Measurements from ENCODE around the gene C19orf85. TPM values are rescaled to one million over a fixed set of nuclear protein-coding genes. Genes with fewer than 3 reads are reported as not detected.

The C19orf85 gene
- polyA plus RNA-seq, 6 donors from 2014 or later, result not detected

DNA sequence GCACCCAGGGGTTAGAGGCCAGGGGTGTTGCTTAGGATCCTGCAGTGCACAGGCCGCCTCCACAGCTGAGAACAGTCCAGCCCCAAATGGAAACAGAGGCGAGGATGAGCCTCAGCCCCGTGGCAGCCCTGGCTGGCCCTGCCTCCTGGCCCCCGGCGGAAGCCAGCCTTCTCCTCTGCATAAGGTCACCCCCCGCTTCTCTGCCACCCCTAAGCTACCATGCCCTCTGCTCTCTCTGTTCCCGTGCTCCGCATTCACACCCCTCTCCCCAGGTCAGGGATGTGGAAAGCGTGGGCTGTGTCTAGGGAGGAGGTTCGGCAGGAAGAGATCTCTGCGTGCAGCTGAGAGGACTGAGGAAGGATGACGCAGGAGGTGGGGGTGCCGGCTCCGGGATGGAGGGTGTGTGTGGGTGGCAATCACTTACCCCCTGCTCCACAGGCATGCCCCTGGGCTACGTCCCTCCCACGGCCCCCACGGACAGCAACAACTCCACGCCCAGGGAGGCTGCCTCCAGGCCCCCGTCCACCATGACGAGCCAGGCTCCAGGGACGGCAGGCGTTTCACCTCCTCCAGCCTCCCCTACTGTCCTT is 29.7 kb upstream of the C19orf85 start:
- no peaks in the 10 kb centered on the region for H3K9me3 Mint-ChIP-seq
- no peaks in the 10 kb centered on the region for H3K36me3 Mint-ChIP-seq
- no peak for DNase-seq
- H3K27me3 Mint-ChIP-seq, result peaks cover 0 to 29% (median 26%) of the 10 kb centered on the region in 3 donors
- peak in 1 of 2 donors; percentile 25 for ATAC-seq (ENCODE audit: low read depth in 2 of 2)
- H3K27ac Mint-ChIP-seq, result peak overlapping the region in 1 of 6 donors; percentile 54
- peak overlapping the region in 1 of 8 donors; percentile 57 for H3K4me3 Mint-ChIP-seq
- peaks cover 4 to 10% (median 10%) of the 10 kb centered on the region in 3 donors for H3K4me1 Mint-ChIP-seq

DNA sequence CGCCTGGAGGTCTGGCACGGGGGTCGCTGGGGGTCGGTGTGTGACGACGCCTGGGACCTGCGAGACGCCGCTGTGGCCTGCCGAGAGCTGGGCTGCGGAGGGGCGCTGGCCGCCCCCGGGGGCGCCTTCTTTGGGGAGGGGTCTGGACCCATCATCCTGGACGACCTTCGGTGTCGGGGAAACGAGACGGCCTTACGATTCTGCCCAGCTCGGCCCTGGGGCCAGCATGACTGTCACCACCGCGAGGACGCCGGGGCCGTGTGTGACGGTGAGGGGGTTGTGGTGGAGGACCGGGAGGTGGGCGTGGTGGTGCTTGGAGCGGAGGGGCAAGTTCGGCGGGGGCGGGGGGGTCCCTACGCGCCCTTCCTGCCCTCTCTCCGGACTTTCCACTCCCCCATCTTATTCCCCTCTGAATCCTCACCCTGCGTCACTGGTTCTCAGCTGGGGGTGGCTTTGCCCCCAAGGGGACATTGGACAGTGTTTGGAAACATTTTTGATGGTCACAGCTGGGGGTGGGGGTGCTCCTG is 29.2 kb upstream of the C19orf85 start:
- Mint-ChIP-seq H3K36me3 (no peaks in the 10 kb centered on the region), H3K9me3 (no peaks in the 10 kb centered on the region), H3K27ac (no peak overlapping the region), H3K4me3 (peak overlapping the region in 1 of 8 donors; percentile 57), H3K27me3 (peaks cover 0 to 29% (median 26%) of the 10 kb centered on the region in 3 donors), H3K4me1 (peaks cover 3 to 8% (median 7%) of the 10 kb centered on the region in 3 donors)
- no peak for ATAC-seq (ENCODE audit: low read depth in 2 of 2)
- no peak for DNase-seq

DNA sequence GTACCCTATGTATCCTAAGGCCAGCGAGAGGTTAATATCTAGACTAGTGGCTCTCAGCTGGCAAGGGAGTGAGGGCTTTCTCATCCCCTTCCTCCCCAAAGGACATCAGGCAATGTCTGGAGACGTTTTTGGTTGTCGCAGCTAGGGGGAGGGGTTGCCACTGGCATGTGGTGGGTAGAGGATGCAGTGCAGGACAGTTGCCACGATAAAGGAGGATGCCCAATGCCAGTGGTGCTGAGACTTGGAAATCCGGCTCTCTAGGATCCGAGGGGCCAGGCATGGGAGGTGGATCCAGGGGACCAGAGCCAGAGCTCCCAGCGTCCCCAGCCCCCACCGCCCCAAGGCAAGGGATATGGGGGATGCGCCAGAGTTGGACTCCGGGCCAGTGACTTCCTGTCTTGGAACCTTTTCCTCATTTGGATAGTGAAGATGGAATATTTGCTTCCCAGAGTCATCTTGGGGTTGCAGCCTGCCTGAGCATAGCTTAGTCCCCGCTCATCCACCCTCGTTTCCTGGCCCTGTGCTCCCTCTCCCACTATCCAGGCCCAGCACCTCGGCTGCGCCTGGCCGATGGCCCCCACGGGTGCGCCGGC is 28.6 kb upstream of the C19orf85 start:
- H3K4me3 Mint-ChIP-seq, result peak overlapping the region in 1 of 8 donors; percentile 73
- H3K27ac Mint-ChIP-seq, result no peak overlapping the region
- H3K4me1 Mint-ChIP-seq, result peaks cover 3 to 12% (median 8%) of the 10 kb centered on the region in 3 donors
- DNase-seq (no peak), ATAC-seq (ENCODE audit: low read depth in 2 of 2) (no peak)
- no peaks in the 10 kb centered on the region for H3K9me3 Mint-ChIP-seq
- no peaks in the 10 kb centered on the region for H3K36me3 Mint-ChIP-seq
- peaks cover 0 to 29% (median 26%) of the 10 kb centered on the region in 3 donors for H3K27me3 Mint-ChIP-seq

DNA sequence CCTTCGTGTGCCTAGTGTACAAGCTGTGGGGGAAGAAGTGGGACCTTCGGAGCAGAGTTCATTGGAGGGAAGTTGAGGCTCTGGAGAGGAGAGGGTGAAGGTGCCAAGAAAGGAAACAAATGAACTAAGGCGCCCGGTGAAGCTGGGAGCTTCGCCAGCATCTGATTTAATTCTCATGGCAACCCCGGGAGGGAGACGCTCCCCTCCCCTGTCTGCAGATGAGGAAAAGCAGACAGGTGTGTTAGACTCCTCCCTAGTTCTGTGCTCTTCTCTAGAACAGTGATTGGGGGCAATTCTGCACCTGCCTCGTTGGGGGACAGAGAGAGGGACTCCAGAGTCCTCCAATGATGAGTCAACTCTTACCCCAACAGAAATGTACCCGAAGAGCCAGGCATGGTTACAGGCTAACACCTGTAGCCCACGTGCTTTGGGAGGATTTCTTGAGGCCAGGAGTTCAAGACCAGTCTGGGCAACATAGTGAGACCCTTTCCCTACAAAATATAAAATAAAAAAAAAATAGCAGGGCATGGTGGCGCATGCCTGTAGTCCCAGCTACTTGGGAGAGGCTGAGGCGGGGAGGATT is 27.9 kb upstream of the C19orf85 start:
- no peaks in the 10 kb centered on the region for H3K36me3 Mint-ChIP-seq
- H3K9me3 Mint-ChIP-seq, result no peaks in the 10 kb centered on the region
- no peak overlapping the region for H3K4me3 Mint-ChIP-seq
- no peak for DNase-seq
- H3K27ac Mint-ChIP-seq, result no peak overlapping the region
- H3K4me1 Mint-ChIP-seq, result peaks cover 3 to 12% (median 8%) of the 10 kb centered on the region in 3 donors
- H3K27me3 Mint-ChIP-seq, result peaks cover 0 to 29% (median 26%) of the 10 kb centered on the region in 3 donors
- no peak for ATAC-seq (ENCODE audit: low read depth in 2 of 2)

DNA sequence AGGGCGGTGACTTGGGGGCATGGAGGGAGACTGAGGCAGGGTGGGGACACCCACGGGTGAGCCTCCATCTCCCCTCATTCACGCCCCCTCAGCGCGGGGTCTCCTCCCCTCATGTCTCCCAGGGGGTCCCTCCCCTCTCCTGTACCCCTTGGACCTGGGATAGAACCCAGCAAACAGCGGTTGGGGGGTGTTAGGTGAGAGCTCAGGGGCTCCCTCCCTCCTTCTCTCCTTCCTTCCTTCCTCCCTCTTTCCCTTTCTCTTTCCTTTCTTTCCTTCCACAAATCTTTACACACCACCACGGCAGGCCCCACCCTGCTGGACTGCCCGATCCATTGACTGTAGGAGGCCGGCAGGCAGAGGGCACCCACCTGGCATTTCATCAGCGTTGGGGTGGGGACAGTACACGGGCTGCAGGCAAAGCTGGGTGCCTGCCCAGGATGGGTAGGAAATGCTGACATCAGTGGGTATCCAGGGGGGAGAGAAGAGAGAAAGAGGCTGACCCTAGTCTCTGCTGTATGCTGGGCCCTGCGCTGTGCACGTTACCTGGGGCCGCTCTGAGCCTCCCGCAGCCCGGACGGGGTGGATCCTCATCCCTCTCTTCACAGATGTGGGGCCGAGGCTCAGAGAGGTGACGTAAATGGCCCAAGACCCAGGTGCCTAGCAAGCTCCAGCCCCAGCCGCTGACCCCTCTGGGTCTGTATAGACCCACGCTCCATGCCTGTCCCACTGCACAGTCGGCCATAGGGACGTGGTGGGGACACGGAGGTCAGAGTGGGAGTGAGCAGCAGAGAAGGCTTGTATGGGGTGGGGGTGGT is 27.2 kb upstream of the C19orf85 start:
- Mint-ChIP-seq H3K36me3 (no peaks in the 10 kb centered on the region), H3K27ac (peak overlapping the region in 1 of 6 donors; percentile 85), H3K4me1 (peaks cover 8 to 12% (median 9%) of the 10 kb centered on the region in 3 donors), H3K9me3 (no peaks in the 10 kb centered on the region), H3K27me3 (peaks cover 0 to 29% (median 26%) of the 10 kb centered on the region in 3 donors), H3K4me3 (no peak overlapping the region)
- DNase-seq (no peak), ATAC-seq (ENCODE audit: low read depth in 2 of 2) (no peak)

DNA sequence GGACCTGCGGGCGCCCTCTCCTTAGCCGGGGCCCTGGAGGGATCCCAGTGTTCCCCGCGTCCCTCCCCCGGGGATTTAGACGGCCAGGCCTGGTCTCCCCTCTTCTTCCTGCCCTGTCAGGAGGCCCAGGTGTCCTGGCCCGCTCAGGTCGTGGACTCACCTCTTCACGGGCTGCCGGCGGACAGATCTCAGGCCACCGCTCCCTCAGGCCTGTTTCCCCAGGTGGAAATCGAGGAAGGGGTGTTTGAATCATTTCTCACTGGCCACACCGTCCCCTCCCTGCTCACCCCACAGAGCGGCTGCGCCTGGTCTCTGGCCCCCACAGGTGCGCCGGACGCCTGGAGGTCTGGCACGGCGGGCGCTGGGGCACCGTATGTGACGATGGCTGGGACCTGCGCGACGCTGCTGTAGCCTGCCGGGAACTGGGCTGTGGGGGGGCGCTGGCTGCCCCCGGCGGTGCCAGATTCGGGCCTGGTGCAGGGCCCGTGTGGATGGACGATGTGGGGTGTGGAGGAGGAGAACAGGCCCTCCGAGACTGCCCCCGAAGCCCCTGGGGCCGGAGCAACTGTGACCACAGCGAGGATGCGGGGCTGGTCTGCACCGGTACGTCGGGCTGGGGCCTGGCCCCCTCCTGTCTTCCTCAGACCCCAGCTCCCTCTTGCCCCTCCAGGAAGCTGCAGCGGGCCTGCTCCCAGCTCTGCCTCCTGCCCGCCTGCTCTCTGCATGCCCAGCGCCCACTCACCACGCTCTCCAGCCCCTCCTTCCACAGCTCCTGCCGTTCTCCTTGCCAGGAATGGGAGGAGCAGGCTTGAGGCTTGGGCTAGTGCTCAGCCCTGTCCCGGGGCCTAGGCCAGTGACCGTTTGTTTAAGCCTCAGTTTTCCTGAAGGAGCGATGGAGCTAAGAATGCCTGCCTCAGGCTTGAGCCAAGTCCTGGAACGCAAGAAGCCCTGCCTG is 26.2 kb upstream of the C19orf85 start:
- peaks cover 0 to 29% (median 26%) of the 10 kb centered on the region in 3 donors for H3K27me3 Mint-ChIP-seq
- H3K4me3 Mint-ChIP-seq, result no peak overlapping the region
- H3K4me1 Mint-ChIP-seq, result peaks cover 13 to 17% (median 13%) of the 10 kb centered on the region in 3 donors
- H3K27ac Mint-ChIP-seq, result no peak overlapping the region
- no peaks in the 10 kb centered on the region for H3K36me3 Mint-ChIP-seq
- DNase-seq, result no peak
- H3K9me3 Mint-ChIP-seq, result no peaks in the 10 kb centered on the region
- ATAC-seq (ENCODE audit: low read depth in 2 of 2), result no peak

DNA sequence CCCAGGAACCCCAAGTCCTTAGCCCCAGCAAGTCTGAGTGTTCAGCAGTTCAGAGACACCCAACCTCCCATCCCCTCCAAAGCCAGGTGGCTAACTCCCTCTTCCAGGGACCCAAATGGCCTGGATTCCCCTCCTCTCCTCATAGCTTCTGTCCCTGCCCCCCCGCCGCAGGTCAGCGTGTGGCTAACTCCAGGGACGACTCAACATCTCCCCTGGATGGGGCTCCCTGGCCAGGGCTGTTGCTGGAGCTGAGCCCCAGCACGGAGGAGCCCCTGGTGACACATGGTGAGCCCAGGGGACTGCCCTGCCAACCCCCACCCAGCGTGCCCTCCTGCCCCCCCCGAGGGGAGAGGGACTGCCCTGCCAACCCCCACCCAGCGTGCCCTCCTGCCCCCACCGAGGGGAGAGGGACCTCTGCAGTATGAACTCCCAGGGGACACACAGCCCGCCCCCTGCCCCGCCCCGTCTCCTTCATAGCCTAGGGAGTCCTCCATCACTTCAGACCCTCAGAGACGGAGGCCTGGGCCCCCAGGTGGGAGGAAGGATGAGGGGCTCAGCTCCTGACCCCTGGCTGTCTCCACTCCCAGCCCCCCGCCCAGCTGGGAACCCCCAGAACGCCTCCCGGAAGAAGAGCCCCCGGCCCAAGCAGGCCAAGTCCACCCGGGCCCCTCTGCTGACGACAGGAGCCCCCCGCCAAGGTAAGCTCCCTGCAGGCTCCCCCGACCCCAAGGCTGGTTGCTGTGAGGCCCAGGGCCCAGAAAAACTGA is 25.3 kb upstream of the C19orf85 start:
- peaks cover 0 to 29% (median 26%) of the 10 kb centered on the region in 3 donors for H3K27me3 Mint-ChIP-seq
- peaks cover 13 to 25% (median 19%) of the 10 kb centered on the region in 3 donors for H3K4me1 Mint-ChIP-seq
- no peak overlapping the region for H3K4me3 Mint-ChIP-seq
- H3K36me3 Mint-ChIP-seq, result no peaks in the 10 kb centered on the region
- ATAC-seq (ENCODE audit: low read depth in 2 of 2) (no peak), DNase-seq (no peak)
- H3K27ac Mint-ChIP-seq, result no peak overlapping the region
- no peaks in the 10 kb centered on the region for H3K9me3 Mint-ChIP-seq

DNA sequence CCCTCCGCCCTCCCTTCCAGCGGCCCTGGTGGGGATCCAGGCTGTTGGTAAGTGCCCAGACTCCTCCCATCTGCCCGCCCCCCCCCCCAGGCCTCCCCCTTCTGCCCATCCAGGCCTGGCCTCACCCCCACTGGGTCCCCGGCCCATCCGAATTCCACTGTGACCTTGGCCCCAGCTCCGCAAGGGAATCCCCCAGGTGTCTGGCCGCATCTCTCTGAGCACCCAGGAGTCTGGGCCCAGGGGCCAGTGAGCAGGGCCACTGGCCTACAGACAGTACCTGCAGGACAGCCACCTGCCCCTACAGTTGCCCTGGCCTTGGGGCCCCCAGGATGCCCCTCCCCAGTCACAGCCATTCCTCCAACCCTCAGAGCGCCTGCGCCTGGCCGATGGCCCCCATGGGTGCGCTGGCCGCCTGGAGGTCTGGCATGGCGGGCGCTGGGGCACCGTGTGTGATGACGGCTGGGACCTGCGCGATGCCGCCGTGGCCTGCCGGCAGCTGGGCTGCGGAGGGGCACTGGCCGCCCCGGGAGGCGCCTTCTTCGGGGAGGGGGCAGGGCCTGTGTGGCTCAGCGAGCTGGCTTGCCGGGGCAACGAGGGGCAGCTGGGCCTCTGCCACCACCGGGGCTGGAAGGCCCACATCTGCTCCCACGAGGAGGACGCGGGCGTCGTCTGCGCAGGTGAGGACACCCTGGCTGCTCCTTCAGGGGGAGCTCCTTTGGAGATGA is 24.6 kb upstream of the C19orf85 start:
- ATAC-seq (ENCODE audit: low read depth in 2 of 2) (no peak), DNase-seq (no peak)
- Mint-ChIP-seq H3K27ac (no peak overlapping the region), H3K36me3 (no peaks in the 10 kb centered on the region), H3K9me3 (no peaks in the 10 kb centered on the region), H3K4me1 (peaks cover 13 to 20% (median 15%) of the 10 kb centered on the region in 3 donors), H3K27me3 (peaks cover 0 to 24% (median 22%) of the 10 kb centered on the region in 3 donors), H3K4me3 (no peak overlapping the region)

DNA sequence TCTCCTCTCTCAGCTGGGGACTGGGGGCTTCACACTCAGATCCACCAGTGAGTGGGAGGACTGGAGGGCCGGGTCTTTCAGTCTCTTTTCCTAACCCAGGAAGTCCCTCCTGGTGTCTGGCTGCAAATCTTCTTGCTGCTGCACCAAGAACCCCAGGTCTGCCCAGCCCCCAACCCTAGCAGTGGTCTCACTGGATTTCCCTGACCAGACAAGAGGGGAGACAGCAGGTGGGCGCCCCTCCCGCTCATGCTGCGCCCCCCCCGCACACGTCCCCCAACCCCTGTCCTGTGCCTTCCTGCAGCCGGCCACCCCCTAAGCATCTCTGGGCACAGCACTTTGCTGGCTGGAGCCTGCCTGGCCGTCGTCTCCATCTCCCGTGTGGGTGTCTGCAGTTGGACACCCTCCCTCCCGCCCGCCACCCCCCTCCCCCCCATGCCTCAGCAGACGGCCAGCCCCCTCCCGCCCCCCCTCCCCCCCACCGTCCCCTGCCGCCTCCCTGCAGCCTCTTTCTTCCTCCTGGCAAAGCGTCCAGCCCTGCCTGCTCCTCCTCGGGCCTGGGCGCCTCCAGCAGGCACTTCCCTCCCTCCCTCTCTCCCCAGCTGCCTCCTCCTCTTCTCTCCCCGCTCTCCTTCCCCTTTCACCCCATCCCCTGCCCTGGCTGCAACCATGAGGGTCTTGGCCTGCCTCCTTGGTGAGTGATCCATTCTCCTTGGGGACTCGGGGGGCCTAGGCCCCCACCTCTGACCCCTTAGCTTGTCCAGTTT is 23.6 kb upstream of the C19orf85 start, which contains the start of gene SSC5D:
SSC5D (plus strand) TSS at position 513 of the 764 bp plus-strand sequence; CDS start at position 667, 154 bp downstream.
- Mint-ChIP-seq H3K4me1 (peaks cover 10 to 18% (median 15%) of the 10 kb centered on the region in 3 donors), H3K9me3 (no peaks in the 10 kb centered on the region), H3K4me3 (peak within 1 kb of the TSS in 5 of 8 donors; percentile 29 to 74 (median 61)), H3K36me3 (no peaks in the 10 kb centered on the region), H3K27ac (peak within 1 kb of the TSS in 5 of 6 donors; percentile 69 to 89 (median 86)), H3K27me3 (peaks cover 0 to 19% (median 18%) of the 10 kb centered on the region in 3 donors)
- no peak for DNase-seq
- ATAC-seq (ENCODE audit: low read depth in 2 of 2), result no peak

DNA sequence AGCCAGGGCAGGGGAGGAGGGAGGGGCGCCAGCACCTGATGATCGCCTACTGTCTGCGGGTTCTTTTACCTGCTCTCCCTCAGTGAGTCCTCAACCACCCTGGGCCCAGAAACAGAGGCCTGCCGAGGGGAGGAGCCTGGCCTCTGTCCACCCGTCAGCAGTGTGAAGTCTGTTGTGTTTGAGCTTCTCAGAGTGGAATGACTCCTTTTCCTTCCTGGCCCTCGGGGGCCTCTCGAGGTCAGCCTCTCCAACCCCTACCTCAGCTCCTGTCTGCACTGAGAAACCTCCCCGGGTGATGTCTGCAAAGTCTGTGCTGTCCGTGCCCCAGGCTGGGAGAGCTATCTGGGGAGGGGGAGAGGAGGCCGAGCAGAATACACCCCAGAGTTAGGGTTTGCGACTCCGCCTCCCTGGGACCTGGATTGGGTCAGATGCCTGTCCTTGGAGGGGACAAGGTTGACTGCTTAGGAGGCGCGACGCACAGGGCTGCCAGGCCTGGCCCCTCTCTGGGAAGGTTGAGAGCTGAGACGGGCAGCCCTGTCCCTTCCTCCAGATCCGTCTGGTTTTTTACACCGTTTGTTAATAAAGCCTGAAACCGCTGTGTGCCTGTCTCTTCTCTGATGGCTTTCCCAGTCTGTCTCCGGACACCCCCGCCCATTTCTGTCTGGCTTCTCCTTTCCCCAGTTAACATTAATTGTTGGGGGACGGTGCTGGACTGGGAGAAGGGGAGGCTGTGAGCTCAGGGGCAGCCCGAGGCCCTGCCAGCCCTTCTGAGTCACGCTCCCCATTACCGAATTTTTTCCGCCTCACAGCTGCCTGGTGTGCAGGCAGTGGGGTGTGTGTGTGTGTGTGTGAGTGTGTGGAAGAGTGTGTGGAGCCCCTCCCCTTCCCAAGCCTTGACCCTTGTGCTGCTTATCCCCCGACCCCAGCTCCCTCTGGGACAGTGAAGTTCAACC is 22.7 kb upstream of the C19orf85 start:
- H3K4me1 Mint-ChIP-seq, result peaks cover 10 to 18% (median 14%) of the 10 kb centered on the region in 3 donors
- peak overlapping the region; percentile 67 to 89 (median 82) for H3K27ac Mint-ChIP-seq
- DNase-seq (no peak), ATAC-seq (ENCODE audit: low read depth in 2 of 2) (no peak)
- H3K36me3 Mint-ChIP-seq, result no peaks in the 10 kb centered on the region
- no peaks in the 10 kb centered on the region for H3K9me3 Mint-ChIP-seq
- H3K27me3 Mint-ChIP-seq, result peaks cover 0 to 10% (median 9%) of the 10 kb centered on the region in 3 donors
- H3K4me3 Mint-ChIP-seq, result peak overlapping the region in 5 of 8 donors; percentile 22 to 74 (median 42)

Data from naive B cell (primary cell).